Esophagus muscularis mucosa (tissue), 4 donors: ENCODE results near the gene PCDHGB6. TPM values are rescaled to one million over a fixed set of nuclear protein-coding genes. Genes with fewer than 3 reads are reported as not detected.
"Not testable (repeated sequence)": the region's sequence is repeated elsewhere in the genome, so short reads cannot be mapped to it uniquely, and the experiment has no call there.

Experiments used
- DNase-seq: peaks from one replicate; pipeline ENCODE4 v3.0.0-alpha.2; 2017; ENCODE audit errors: extremely low spot score
- H3K27ac ChIP-seq, 4 donors: fragments of 200-600 bp; sonication (generic); replicated peaks in 1 of 4; 1 replicate in 3 of 4; 2 replicates in 1 of 4; pipeline ENCODE4 v1.5.1; 2016 to 2019; ENCODE audit warnings: mild to moderate bottlenecking in 1 of 4
- H3K27me3 ChIP-seq, 4 donors: fragments of 200-600 bp; sonication (generic); one replicate each; pipeline versions ENCODE4 v1.5.1 to v1.6.0; 2016 to 2019
- H3K36me3 ChIP-seq, 4 donors: fragments of 200-600 bp; sonication (generic); one replicate each; pipeline ENCODE4 v1.5.1; 2016 to 2019
- H3K4me1 ChIP-seq, 4 donors: fragments of 200-600 bp; sonication (generic); one replicate each; pipeline ENCODE4 v1.5.1; 2016 to 2019
- H3K4me3 ChIP-seq, 4 donors: fragments of 200-600 bp; sonication (generic); 1 replicate in 2 of 4; 2 replicates in 2 of 4; pipeline ENCODE4 v1.5.1; 2016 to 2019; ENCODE audit warnings: mild to moderate bottlenecking in 4 of 4, moderate library complexity in 1 of 4
- H3K9me3 ChIP-seq, 4 donors: fragments of 200-600 bp; sonication (generic); 1 replicate in 3 of 4; 2 replicates in 1 of 4; pipeline ENCODE4 v1.5.1; 2016 to 2019
- CTCF ChIP-seq, 3 experiments: fragments of 200-600 bp in 2 of 3; fragments of 450-650 bp in 1 of 3; sonication (generic) in 2 of 3; IDR thresholded peaks; one replicate each; pipeline ENCODE4 v1.5.1; 2017 to 2019; ENCODE audit warnings: antibody characterized with exemption in 3 of 3, mild to moderate bottlenecking in 2 of 3, moderate library complexity in 1 of 3
- EP300 ChIP-seq: sonication (generic); formaldehyde crosslinking; IDR thresholded peaks from one replicate; pipeline ENCODE4 v1.6.1; 2017; ENCODE audit warnings: antibody characterized with exemption
- POLR2A ChIP-seq: fragments of 450-650 bp; IDR thresholded peaks from one replicate; pipeline ENCODE4 v1.6.1; 2017; ENCODE audit warnings: antibody characterized with exemption, moderate library complexity, mild to moderate bottlenecking, low read depth
- POLR2AphosphoS5 ChIP-seq, 2 donors: sonication (generic); formaldehyde crosslinking; IDR thresholded peaks; one replicate each; pipeline ENCODE4 v1.6.1; 2017; ENCODE audit warnings: antibody characterized with exemption in 2 of 2
- WGBS: methylation state at CpG from one replicate; pipeline ENCODE4 v1.1.5; 2018; 5-methylcytosine and 5-hydroxymethylcytosine counted together
- intact Hi-C: fragments of 100-400 bp; cut with DNase I; formaldehyde crosslinking; loops from one replicate; pipeline ENCODE4 v1.15.1; 2023
- total RNA-seq, 4 donors: library from RNA; depleted of rRNA; stranded (reverse); fragments of >200 nt; gene quantifications; one replicate each; pipeline versions ENCODE4 v1.1.0 to v1.2.1, GENCODE V29; 2016

PCDHGB6 gene
- total RNA-seq, 4 donors from 2014 or later = 6.2 to 8.4 (median 7.4) TPM

GRCh38 chr5:141373673-141374317, 34.0 kb upstream of the PCDHGB6 start, which contains the start of gene PCDHGA6:
TSS of gene PCDHGA6 (plus strand) at chr5:141373891. CDS start at chr5:141374084, 193 bp downstream.
- DNase-seq = no peak
- intact Hi-C loops = no loop called here
- H3K4me3 ChIP-seq = peak within 1 kb of the TSS; percentile 22 to 44 (median 30)
- TF ChIP-seq POLR2A (no peak), CTCF (IDR thresholded peaks at IDR 0.05) (peak; percentile 17 to 27 (median 24)), POLR2AphosphoS5 (IDR thresholded peaks at IDR 0.05) (no peak), EP300 (no peak)
- no peaks in the 10 kb centered on the region for H3K27me3 ChIP-seq
- WGBS = 12% methylated on average over 27 of the region's 27 CpGs
- peaks cover 0 to 7% (median 0%) of the 10 kb centered on the region in 4 donors for H3K4me1 ChIP-seq
- peaks cover 18 to 100% (median 99%) of the 10 kb centered on the region in 4 donors for H3K9me3 ChIP-seq
- H3K36me3 ChIP-seq = no peaks in the 10 kb centered on the region
- H3K27ac ChIP-seq = no peak within 1 kb of the TSS

- H3K9me3 ChIP-seq = peaks cover 18 to 99% (median 98%) of the 10 kb centered on the region in 4 donors
- peaks cover 0 to 7% (median 0%) of the 10 kb centered on the region in 4 donors for H3K4me1 ChIP-seq
- WGBS = 72% methylated on average over 6 of the region's 14 CpGs
- no peak overlapping the region for H3K27ac ChIP-seq
- no peak for DNase-seq
- H3K4me3 ChIP-seq = peak overlapping the region in 3 of 4 donors; percentile 22 to 44 (median 32)
- no peaks in the 10 kb centered on the region for H3K27me3 ChIP-seq
- intact Hi-C loops = no loop called here
- TF ChIP-seq POLR2A = no peak
- TF ChIP-seq EP300 = no peak
- no peak for TF ChIP-seq POLR2AphosphoS5 (IDR thresholded peaks at IDR 0.05)
- no peak for TF ChIP-seq CTCF (IDR thresholded peaks at IDR 0.05)
- H3K36me3 ChIP-seq = no peaks in the 10 kb centered on the region
Observed at GRCh38 chr5:141374627-141375026, 33.2 kb upstream of the PCDHGB6 start.

- H3K4me3 ChIP-seq, H3K4me1 ChIP-seq, intact Hi-C loops, H3K27me3 ChIP-seq, H3K27ac ChIP-seq, DNase-seq, H3K36me3 ChIP-seq: not testable (repeated sequence)
- H3K9me3 ChIP-seq = peaks cover 14 to 99% (median 96%) of the 10 kb centered on the region in 4 donors
- 40% methylated on average over 12 of the region's 48 CpGs for WGBS
Observed at GRCh38 chr5:141375444-141376155, 32.2 kb upstream of the PCDHGB6 start.

- TF ChIP-seq POLR2AphosphoS5 (IDR thresholded peaks at IDR 0.05) = no peak
- TF ChIP-seq EP300 = no peak
- TF ChIP-seq POLR2A = no peak
- peak in 1 of 3 experiments; percentile 3 for TF ChIP-seq CTCF (IDR thresholded peaks at IDR 0.05)
- H3K4me3 ChIP-seq = peak within 1 kb of the TSS; percentile 12 to 45 (median 18)
- no peak within 1 kb of the TSS for H3K27ac ChIP-seq
- WGBS = 13% methylated on average over 30 of the region's 37 CpGs
- peaks cover 0 to 4% (median 0%) of the 10 kb centered on the region in 4 donors for H3K27me3 ChIP-seq
- DNase-seq = no peak
- H3K36me3 ChIP-seq = peaks cover 0 to 11% (median 6%) of the 10 kb centered on the region in 4 donors
- no peaks in the 10 kb centered on the region for H3K4me1 ChIP-seq
- peaks cover 5 to 99% (median 97%) of the 10 kb centered on the region in 4 donors for H3K9me3 ChIP-seq
- intact Hi-C loops = no loop called here
Observed at GRCh38 chr5:141382469-141383294, 25.1 kb upstream of the PCDHGB6 start, which contains the start of gene PCDHGA7. TSS of gene PCDHGA7 (plus strand) at chr5:141382742. CDS start at chr5:141382900, 158 bp downstream.
